Measurements from ENCODE around the gene DDX43.
"Not testable (repeated sequence)": the region's sequence is repeated elsewhere in the genome, so short reads cannot be mapped to it uniquely, and the experiment has no call there.

Gene DDX43
- total RNA-seq: 0.35 to 5.2 (median 2.6) reads per million in 3 experiments

GRCh38 chr6:73394577-73395354, at the start of gene DDX43:
Gene DDX43, plus strand, starts transcription at chr6:73394828. Its CDS starts 78 bp downstream, at chr6:73394906.
- DNase-seq: peak; percentile 34

- no peak for DNase-seq
These were observed 46.0 kb upstream of the DDX43 start for GRCh38 chr6:73348550-73349204.

DNA sequence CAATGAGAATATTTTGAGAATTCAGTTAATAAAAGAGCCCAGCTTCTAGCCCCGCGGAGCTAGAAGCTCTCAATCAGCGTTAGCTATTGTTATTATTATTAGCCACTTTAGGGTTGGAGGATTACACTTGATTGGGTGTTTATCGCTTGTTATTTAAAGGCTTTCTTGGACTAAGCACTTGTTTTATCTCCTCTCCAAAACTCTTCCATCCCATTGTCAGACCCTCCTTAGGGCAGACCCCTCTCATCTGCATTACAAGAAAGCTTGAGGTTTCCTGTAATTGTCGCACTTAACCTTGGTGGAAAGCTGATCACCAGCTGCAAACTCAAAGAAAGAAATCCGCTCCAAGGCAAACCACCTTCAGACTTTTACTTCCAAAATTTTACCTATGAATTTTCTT, 45.3 kb upstream of the DDX43 start:
- no peak for DNase-seq

DNA sequence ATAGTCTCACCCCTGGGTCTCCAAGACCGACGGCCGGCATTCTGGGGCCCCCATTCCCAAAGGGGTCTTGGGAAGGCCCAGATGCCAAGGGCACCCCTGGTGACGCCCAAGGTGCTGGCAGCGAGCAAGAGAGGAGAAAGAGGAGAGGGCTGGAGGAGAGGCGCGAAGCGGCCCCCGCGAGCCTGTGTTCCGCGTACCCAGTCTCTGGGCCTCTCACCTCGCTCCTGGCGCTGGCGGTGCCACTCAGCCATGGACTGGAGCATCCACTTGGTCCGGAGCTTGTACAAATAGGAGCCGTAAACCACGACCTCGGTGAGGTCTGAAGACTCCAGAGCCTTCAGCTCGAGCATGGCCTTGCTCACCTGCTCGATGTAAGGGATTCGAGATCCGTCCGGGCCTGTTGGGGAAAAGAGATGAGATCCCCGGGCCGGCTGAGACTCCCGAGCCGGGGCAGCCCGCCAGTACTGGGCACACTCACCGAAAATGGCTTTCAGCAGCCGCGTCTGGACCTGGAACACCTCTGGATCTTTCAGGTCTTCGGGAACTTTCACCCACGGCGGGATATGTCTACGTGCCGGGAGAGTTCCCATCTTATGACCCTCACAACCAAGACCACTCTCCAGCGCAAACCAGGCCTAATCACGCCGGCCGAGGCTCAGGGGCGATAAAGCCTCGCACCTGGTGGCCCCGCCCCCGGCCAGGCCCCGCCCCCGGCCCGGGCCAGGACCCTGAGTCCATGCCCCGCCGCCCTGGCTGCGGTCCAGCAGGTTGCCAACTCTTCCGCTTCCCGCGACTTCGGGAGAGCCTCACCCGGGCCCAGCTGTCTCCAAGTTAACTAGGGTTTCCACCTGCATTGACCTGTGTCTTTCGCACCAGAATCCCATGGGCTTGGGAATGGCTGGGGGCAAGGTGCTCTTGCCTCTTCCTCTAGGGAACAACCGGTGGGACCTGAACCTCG, 40.7 kb upstream of the DDX43 start, which contains the start of gene DPPA5:
Gene DPPA5 (minus strand): TSS at position 641 of the 958 bp plus-strand sequence. CDS start 51 bp downstream, at position 590.
- no peak for DNase-seq

DNA sequence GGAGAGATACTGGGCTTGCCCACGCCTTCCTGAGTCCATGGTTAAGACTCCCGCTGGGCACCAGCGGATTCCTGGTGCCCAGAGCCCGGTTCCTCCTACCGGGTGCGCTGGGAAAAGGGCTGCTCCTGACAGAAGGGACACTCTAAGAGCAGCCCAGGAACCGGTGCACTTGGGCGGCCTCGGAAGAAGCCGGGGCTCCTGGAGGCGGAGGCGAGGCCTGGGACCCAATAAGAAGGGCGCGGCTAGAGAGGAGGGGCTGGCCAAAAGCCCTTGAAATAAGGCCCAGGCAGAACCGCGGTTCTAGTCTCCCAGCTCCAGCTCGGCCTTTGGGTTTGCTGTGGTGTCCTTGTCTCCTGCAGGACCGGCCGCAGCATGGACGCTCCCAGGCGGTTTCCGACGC, 32.3 kb upstream of the DDX43 start, which contains the start of gene KHDC3L:
Gene KHDC3L (plus strand): TSS at position 301 of the 400 bp plus-strand sequence. CDS start 72 bp downstream, at position 373.
- DNase-seq: no peak

GRCh38 chr6:73362869-73363536, 31.6 kb upstream of the DDX43 start:
- no peak for DNase-seq

DNA sequence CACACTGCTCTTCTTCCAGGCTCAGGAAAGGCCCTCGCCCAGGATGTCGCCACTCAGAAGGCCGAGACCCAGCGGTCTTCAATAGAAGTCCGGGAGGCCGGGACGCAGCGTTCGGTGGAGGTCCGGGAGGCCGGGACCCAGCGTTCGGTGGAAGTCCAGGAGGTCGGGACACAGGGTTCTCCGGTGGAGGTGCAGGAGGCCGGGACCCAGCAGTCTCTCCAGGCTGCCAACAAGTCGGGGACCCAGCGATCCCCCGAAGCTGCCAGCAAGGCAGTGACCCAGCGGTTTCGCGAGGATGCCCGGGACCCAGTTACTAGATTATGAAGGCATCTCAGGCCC, 31.1 kb upstream of the DDX43 start:
- DNase-seq: no peak

DNA sequence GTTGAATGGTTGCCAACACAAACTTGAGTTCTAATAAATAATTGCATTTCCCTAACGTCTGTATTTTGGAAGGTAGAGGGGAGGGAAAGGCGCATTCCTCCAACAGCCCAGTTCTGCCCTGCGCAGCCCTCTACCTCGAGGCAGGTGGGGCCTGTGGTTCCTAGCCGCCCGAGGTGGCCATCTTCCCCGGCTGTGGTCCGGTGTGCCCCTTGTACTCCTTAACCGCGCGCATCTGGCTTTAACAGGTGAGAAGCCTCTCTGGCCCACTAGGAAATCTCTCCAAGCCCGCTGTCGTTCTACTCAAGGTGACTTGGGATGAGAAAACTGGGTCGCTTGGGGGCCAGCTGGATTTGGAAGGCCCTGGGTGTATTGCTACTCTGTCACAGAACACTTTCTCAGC, 30.5 kb upstream of the DDX43 start:
- DNase-seq: no peak

DNA sequence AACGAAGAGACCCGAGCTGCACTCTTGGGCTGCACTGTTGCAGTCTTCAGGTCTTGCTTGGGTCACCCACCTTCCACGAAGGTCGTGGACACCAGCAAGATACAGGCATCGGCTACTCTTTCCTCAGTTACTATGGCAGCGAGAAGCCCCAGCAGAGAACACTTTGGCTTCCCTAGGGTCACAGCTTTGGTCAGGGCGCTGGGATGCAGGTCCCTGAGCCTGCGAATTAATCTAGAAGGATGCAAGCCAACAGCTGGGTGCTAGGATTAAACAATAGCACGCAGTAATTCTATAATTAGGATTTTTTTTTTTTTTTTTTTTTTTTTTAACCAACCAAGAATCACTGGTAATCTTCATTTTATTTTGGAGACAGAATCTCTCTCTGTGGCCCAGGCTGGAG, 30.1 kb upstream of the DDX43 start:
- no peak for DNase-seq

DNA sequence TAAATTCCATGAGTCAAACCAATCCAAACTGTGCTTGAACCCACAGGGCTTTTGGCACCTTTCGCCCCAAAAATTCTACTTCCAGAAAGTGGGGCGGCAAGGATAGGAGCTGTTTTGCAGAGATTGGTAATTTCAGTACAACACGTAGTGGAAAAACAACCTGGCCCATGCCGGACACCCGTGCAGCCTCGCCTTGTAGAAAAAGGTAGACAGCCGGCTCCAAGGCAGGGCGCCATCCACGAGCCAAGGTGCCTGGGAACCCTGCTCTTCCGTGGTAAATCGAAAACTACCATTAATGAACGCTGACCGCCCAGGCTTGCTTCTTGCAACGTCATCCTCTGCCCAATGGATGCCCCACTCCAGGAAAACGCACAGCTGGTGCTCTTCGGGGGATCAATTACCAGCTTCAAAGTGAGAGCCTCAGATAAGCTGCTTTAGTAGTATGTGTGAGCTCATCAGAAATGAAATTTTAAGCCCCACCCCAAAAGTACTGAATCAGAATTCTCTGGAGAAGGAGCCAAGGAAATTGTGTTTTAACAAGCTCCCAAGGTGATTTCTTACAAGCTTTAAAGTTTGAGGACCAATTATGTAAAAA, 26.8 kb upstream of the DDX43 start:
- no peak for DNase-seq

- DNase-seq: no peak
These were observed 26.0 kb upstream of the DDX43 start for GRCh38 chr6:73368675-73369074.

DNA sequence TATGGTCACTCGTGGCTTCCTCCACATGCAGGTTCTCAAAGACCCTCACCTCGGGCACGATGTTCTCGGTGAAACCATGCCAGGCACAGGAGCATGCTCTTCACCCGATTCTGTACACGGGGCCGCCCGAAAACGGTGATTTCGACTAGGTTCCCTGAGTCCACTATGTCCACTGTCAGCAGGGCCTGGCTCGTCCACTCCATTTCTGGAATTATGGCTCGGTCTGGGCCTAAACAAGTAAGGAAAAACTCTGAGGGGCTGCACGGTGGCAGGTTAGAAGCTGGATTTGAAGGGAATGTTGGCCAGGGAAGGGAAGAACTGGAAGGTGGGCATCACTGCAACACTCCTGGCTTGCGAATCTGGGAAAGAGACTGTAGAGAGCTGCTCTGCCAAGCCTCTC, 25.5 kb upstream of the DDX43 start:
- no peak for DNase-seq

DNA sequence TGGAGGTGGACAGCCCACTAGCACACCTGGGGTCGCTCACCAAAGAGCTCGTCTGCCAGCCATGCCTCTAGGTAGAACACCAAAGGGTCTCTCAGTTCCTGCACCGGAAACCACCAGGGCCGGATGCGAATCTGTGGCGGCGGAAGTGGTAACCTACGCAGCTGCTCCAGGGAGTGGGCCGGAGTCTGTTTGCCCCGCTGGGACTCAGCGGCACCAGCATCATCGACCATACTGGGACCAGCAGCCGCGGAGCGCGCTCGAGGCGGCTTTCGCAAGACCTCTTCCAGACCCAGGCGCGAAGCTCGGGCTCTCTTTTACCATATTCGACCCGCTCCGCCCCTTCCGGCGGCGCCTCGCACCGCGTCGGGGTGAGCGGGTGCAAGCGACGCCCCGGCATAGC, 25.1 kb upstream of the DDX43 start, which contains the start of gene OOEP:
Gene OOEP (minus strand): TSS at position 335 of the 400 bp plus-strand sequence. CDS start 105 bp downstream, at position 230.
- DNase-seq: no peak

DNA sequence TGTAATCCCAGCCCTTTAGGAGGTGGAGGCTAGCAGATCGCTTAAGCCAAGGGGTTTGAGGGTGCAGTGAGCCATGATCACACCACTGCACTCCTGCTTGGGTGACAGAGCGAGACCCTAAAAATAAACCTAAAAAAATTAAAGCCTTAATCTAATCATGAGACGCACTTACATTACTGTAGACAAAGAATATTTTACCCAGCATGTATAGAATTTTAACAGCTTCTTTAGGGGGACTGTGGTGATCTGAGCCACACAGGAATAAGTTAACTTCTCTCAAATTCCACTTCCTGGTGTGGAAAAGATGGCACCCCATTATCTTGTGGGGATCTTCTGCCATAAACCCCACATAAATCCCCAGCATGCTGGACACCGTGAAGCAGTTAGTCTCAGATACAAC, 22.6 kb upstream of the DDX43 start:
- DNase-seq: no peak

- no peak for DNase-seq
These were observed 22.1 kb upstream of the DDX43 start for GRCh38 chr6:73372516-73372915.

- DNase-seq: no peak
These were observed 19.4 kb upstream of the DDX43 start for GRCh38 chr6:73375216-73375615.

- DNase-seq: no peak
These were observed 17.4 kb upstream of the DDX43 start for GRCh38 chr6:73377225-73377624.

- DNase-seq: not testable (repeated sequence)
These were observed 13.1 kb upstream of the DDX43 start for GRCh38 chr6:73381531-73381930.

DNA sequence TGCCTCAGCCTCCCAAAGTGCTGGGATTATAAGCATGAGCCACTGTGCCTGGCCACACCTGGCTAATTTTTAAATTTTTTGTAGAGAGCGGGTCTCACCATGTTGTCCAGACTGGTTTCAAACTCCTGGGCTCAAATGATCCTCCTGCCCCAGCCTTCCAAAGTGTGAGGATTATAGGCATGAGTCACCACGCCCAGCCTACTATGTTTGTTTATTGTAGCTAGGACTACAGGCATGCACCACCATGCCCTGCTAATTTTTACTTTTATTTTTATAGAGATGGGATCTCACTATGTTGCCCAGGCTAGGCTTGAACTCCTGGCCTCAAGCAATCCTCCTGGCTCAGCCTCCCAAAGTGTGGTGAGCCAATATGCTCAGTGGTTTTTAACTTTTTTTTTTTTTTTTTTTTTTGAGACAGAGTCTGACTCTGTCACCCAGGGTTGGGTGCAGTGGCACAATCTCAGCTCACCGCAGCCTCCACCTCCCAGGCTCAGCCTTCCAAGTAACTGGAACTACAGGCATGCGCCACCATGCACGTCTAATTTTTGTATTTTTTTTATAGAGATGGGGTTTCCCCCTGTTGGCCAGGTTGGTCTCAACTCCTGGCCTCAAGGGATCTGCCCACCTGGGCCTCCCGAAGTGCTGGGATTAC, 12.0 kb upstream of the DDX43 start:
- DNase-seq: no peak

DNA sequence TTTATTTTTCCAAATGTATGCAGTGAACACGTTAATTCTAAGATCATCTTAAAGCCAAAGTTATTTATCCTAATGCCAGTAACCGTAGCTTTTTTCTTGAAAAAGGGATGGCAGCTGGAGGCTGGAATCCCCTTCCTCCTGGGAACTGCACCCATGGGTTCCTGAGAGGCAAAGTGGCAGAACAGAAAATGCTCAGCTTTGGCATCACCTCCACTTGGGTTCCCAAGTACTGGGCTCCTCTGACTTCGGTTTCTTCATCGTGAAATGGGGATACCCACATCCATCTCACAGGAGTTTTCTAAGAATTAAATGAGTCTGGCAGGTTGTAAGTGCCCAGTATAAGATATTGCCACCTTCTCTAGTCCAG, 6.2 kb upstream of the DDX43 start:
- no peak for DNase-seq

DNA sequence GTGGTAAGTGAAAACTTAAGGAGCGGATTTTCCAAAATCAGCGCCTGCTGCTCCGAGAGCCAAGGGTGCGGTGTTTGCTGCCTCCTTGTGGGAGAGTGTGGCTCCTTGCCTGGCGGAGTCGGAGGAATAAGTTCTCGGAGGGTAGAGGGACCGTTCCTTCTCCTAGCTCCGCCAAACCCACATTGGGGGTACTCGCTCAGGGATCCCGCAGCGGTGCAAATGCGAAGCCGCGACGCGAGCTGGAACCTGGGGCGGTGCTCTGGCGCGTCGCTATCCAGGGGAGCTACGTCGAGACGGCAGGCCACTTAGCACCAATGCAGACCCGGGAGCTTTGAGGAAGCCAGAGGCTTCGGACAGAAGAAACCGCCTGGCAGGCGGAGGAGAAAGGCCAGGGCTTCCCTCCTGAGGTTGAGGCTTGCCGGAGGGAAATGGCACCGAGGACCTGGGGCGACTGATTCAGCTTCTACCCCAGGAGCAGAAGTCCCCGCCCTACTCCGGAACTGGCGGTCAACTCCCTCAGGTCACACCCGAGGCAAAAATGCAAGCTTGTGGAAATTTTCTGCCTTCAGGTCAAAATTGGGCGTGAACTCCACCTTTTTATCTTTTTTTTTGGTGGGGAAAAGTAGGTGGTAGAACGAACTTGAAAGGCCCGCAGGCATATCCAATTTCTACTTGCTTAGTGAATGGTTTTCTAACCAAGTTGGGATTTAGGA, 5.7 kb upstream of the DDX43 start:
- DNase-seq: peak; percentile 44

All from central memory CD4-positive, alpha-beta T cell (primary cell).